SK-N-SH treated with all-trans-retinoic acid at 6 μM for 48 hours (cell line): ENCODE measurements around the gene ANKLE2.

ENCODE experiments used
- GLIS3 ChIP-seq: fragments of 250-450 bp; sonication (Bioruptor Pico); IDR thresholded peaks from 2 replicates; pipeline ENCODE4 v1.5.0; 2020; ENCODE audit warnings: mild to moderate bottlenecking, moderate library complexity
- OSR1 ChIP-seq: fragments of 250-450 bp; sonication (Bioruptor Pico); IDR thresholded peaks from 2 replicates; pipeline ENCODE4 v1.8.0; 2022; ENCODE audit warnings: moderate library complexity, mild to moderate bottlenecking, inconsistent platforms
- SNAI2 ChIP-seq: fragments of 250-450 bp; sonication (Bioruptor Pico); IDR thresholded peaks from 2 replicates; pipeline ENCODE4 v1.5.0; 2020; ENCODE audit warnings: mild to moderate bottlenecking, moderate library complexity
- ZFP3 ChIP-seq: fragments of 250-450 bp; sonication (Bioruptor Pico); IDR thresholded peaks from 2 replicates; pipeline ENCODE4 v1.5.0; 2020; ENCODE audit warnings: mild to moderate bottlenecking, moderate library complexity

GRCh38 chr12:132775502-132776229, 14.0 kb upstream of the ANKLE2 start:
- no peak for TF ChIP-seq GLIS3 (CRISPR knock-in tag)
- no peak for TF ChIP-seq OSR1
- no peak for TF ChIP-seq ZFP3 (CRISPR knock-in tag)
- TF ChIP-seq SNAI2: no peak
